HG02759 (cell line): Measurements from ENCODE around the gene CFAP300.

Source experiments
- ATAC-seq: cut with Tn5 transposase; IDR thresholded peaks from one replicate; pipeline ENCODE4 v1.9.1; 2021; ENCODE audit warnings: mild to moderate bottlenecking, moderate library complexity; ENCODE audit not compliant: unreplicated experiment

CFAP300 gene

GRCh38 chr11:102119997-102120396, 72.8 kb downstream of the CFAP300 start:
- ATAC-seq = no peak

DNA sequence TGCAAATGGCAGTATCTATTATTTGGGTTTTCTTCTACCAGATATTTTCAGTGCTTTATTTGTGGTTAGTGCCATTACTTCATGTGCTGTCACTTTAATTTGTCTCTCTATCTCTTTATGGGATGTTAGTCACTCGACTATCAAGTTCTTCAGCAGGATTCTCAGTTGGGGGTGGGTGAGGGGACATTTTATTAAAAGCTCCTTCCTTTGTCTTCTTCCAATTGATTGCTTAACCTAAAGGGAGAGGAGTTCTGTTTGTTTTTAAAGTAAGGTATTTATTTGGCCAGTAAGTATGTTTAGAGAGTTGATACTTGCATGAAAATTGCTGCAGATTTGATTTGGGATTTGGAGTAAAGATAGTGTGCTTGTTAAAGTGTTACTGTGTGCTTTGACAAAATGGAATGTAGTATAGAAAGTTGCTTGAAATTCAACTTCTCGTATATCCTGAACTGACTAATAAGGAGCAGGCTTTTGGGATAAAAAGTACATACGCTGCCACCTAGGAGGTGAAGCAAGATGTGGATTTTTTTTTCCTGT, 73.3 kb downstream of the CFAP300 start:
- ATAC-seq = no peak

- no peak for ATAC-seq
Measured at GRCh38 chr11:102121329-102121728, 74.1 kb downstream of the CFAP300 start.
